ENCODE measurements around the gene TMEM108. TPM values are rescaled to one million over a fixed set of nuclear protein-coding genes. Genes with fewer than 3 reads are reported as not detected.

Gene TMEM108
- total RNA-seq, 1 donor from 2014 or later, result 1.5 TPM

DNA sequence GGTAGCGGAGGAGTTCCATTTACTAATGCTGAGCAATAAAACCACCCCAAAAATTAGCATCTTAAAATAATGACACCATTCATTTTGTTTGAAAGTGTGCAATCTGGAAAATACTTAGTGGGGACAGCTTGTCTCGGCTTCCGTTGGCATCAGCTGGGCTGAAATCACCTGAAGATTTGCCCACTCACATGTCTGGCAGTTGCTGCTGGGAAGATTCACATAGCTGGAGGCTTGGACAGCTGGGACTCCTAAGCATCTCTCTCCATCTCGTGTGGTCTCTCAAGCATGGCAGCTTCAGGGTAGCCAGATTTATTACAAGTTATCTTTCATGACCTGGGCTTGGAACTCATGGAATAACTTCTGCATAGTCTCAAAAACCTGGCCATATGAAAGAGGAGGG lies 323.2 kb downstream of the TMEM108 start:
- intact Hi-C loops (cut with DNase I), result no loop called here
- no peak for ATAC-seq (ENCODE audit: poor library complexity)
- no peak for DNase-seq

DNA sequence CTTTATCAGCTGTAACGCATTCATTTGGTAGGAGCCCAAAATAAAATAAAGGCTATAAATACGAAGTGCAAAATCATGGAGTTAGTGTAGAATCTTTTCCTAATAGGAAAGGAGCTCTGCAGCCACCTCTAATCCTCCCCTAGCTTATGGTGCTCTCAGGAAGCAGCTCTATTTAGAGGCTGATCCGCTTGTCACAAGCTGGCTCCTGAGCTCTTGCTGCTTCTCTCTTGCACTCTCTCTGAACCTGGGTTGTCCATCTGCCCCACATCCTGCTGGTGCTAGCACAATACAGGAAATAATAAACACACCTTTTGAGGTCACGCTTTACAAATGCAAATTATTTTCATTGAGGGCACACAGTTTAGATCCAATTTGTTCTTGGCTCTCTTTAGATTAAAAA lies 324.3 kb downstream of the TMEM108 start:
- ATAC-seq (ENCODE audit: poor library complexity) (no peak), DNase-seq (no peak)
- intact Hi-C loops (cut with DNase I), result no loop called here

DNA sequence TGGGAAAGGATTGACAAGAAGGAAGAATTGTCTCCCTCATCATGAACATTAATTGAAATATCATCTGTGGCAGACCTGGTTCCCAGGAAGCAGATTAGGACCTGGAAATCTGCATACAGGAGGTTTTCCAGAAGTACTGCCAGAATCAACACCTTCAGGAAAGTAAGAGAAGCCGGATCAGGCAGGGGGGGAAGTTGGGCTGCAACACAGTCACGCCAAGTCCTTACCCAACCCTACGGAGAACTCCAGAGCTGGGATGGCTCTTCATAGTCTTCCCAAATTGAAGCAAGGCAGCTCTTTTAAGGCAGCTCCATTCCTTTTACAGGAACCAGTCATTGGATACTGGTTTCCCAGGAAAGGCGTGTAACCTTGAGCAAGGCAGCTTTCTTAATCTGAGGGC lies 326.5 kb downstream of the TMEM108 start:
- ATAC-seq (ENCODE audit: poor library complexity) (no peak), DNase-seq (no peak)
- intact Hi-C loops (cut with DNase I), result no loop called here

DNA sequence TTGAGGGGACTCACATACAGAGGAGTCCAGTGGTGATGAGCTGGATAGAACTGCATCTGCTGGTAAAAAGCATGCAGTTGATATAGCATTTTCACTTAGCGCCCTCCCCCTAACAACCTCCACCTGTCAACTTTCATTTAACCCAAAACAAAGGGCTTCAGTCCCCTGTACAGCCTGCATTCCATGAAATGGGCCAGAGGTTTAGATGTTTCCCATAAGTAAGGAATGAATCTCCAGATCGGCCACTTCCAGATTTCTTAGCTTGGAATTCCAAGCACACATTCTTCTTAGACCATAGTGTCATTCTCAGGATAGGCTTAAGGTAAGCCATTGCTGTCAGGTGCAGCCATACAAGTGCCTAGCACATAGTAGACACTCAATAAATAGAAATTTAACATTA lies 328.7 kb downstream of the TMEM108 start:
- intact Hi-C loops (cut with DNase I), result no loop called here
- ATAC-seq (ENCODE audit: poor library complexity) (no peak), DNase-seq (no peak)

DNA sequence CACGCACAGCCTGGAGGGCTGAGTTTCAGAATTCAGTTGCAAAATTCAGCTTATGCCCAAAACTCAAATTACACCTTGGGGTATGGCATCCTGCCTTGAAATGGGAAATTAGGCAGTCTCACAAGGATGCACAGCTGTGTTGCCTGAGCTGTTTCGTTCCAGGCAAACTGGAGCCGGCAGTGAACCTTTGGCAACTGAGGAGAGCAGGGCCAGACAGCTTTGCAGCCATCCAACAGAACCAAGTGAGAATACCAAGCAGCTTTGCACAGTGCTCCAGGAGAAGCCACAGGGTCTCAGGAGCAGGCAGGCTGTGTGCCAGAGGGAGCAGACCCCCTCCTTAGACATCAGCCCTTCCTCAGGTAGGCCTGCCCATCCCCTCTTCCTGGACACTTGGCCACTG lies 329.2 kb downstream of the TMEM108 start:
- no peak for DNase-seq
- intact Hi-C loops (cut with DNase I), result no loop called here
- no peak for ATAC-seq (ENCODE audit: poor library complexity)

DNA sequence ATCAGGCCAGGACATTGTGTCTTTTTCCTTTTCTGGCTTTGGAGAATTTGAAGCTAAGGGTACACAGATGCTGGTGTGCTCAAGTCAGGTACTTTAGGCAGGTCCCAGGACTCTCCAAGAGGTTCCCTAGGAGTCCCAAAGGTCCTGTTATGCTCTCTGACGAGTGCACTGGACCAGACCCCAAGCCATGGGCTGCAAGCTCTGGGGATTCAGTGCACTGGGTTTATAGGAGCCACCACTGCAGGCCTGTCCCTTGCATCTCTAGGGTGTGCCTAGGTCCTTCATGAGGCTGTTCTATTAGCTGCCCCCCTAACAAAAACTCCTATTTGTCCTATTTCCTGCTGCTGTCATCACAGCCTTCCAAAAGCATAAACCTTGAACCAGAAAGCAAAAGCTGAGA lies 329.8 kb downstream of the TMEM108 start:
- intact Hi-C loops (cut with DNase I), result no loop called here
- no peak for ATAC-seq (ENCODE audit: poor library complexity)

DNA sequence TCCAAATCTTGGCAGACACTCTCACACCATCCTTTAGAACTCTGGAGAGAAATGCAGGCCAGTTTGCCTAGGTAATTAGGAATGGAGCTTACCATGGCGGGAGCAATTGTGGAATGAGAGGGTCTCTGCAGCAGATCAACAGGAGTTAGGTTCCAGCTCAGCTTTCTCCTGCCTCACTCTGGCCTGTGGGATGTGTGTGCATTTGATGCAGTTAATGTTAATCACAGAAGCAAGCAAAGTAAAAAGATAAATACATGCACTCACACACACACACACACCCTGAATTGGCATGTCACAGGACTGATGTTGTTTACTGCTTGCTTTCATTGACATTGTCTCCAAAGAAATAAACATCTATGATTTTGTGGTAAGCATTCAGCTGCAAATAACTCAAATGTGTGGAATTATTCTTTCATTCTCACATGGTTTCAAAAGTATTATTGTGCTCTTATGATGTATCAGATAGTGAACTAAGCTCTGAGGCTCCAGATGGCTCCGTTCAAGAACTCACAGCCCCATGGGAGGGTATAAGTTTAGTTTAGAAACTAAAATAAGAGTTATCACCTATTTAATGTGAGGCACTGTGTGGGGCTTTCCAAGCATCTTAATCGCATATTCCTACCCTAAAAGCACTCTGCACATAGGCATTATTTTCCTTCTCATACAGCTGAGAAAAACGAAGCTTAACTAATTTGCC lies 330.3 kb downstream of the TMEM108 start:
- intact Hi-C loops (cut with DNase I), result no loop called here

More for the DNA sequence above, 329.8 kb downstream of the TMEM108 start:
- no peak for DNase-seq

DNA sequence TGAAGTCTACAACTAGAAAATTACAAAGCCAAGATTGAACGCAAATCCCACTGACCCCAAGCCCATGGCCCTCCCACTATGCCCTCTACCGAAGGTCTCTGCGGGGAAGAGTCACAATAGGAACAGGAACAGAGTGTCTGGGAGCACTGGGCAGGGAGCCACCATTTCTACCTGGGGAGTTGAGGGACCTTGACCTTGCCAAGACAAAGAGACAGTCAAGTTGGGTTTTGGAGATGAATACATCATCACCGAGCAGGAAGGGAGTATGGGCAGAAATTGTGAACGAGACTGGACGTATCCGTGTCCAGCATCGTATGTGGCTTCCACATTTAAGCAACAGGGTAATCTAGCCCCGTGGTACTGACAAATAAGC lies 330.9 kb downstream of the TMEM108 start:
- intact Hi-C loops (cut with DNase I), result no loop called here
- ATAC-seq (ENCODE audit: poor library complexity) (no peak), DNase-seq (no peak)

More for the DNA sequence above, 330.3 kb downstream of the TMEM108 start:
- DNase-seq, result no peak
- no peak for ATAC-seq (ENCODE audit: poor library complexity)

DNA sequence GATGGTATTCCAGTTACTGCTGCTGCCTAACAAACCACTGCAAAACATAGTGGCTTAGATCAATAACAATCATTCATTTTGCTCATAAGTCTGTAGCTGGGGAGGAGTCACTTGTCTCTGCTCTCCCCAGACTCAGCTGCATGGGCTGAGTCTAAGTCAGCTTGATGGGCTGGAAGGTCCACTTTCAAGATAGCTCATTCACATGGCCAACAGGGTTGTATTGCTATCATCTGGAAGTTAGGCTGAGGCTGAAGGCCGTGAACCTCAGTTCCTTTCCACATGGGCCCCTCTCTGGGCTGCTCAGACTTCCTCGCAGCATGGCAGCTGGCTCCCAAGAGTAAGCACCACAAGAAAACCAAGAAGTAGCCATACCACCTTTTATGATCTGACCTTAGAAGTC lies 333.0 kb downstream of the TMEM108 start:
- intact Hi-C loops (cut with DNase I), result no loop called here
- no peak for ATAC-seq (ENCODE audit: poor library complexity)
- DNase-seq, result no peak

DNA sequence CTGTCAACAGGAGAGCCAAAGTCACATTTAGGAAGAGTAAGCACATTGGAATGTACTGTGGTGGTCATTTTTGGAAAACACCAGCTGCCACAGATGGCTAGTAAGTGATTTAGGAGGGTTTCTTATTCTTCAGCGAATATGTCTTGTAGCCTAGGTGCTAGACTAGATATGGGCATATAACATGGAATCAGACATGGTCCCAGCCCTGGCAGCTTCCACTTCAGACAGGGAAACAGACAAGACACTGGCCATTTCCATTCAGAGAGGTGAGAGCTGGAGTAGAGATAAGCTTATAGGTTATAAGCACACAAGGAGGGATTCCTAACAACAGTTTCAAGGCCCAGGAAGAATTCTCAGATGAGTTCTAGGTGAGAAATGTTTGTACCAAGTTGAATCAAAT lies 333.5 kb downstream of the TMEM108 start:
- no peak for ATAC-seq (ENCODE audit: poor library complexity)
- intact Hi-C loops (cut with DNase I), result no loop called here

DNA sequence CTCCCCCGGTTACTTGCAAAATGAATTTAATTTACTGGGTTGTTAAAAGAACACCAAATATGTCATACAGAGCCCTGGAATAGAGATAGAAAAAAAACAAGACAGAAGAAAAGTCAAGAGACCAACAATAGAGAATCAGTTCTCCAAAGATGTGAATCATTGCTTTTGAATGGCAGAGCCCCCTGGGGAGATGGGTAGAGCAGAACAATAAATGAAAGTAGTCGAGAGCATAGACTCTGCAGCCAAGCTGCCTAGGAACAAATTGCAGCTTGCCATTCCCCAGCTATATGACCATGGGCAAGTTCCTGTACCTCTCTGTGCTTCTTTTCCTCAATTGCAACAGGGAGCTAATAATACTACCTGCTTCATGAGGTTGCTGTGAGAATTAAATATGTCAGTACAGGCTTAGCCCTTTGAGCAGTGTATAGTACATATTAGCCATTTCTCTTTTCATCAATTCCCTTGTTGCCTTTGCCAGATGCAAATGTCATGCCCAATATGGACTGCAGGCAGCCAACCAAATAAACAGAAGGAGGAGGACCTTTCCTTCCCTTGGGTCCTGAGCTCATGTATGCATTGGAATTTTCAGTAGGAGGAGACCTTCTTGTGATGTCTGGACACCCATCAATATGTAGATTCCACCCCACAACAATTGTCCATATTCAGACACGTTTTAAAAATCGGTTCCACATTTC lies 336.7 kb downstream of the TMEM108 start:
- DNase-seq (no peak), ATAC-seq (ENCODE audit: poor library complexity) (no peak)
- intact Hi-C loops (cut with DNase I), result no loop called here

More for the DNA sequence above, 333.5 kb downstream of the TMEM108 start:
- no peak for DNase-seq

DNA sequence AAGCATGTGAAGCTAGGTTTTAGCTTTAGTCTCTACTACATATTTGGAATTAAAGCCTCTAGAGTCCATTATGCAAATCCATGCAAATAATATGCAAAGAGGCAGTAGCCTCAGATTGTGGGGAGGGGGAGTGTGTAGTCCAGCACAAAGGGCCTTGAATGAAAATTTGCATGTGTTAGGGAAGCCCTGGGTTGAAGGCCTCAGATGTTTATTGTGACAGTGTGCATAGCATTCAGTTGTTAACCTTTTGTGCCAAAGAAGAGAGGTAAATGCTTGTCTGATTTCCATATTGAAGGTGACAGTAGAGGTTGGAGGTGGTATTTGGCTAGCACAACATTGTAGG lies 337.2 kb downstream of the TMEM108 start:
- intact Hi-C loops (cut with DNase I), result no loop called here
- DNase-seq, result no peak
- ATAC-seq (ENCODE audit: poor library complexity), result no peak

DNA sequence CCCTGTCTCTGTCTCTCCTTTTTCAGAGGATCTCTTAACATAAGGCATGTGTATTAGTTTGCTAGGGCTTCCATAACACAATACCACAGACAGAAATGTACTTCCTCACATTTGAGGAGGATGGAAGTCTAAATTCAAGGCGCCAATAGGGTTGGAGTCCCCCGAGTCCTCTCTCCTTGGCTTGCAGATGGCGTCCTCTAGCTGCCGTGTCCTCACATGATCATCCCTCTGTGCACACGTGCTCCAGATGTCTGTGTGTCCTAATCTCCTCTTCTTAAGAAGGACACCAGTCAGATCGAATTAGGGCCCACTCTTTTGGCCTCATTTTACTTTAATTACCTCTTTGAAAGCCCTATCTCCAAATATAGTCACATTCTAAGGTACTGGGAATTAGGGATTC lies 338.6 kb downstream of the TMEM108 start:
- intact Hi-C loops (cut with DNase I), result loop anchor here (2.0 kb wide), 1 partner anchor 336 kb away; no protein-coding TSS in a partner anchor
- DNase-seq (no peak), ATAC-seq (ENCODE audit: poor library complexity) (peak; percentile 44)

DNA sequence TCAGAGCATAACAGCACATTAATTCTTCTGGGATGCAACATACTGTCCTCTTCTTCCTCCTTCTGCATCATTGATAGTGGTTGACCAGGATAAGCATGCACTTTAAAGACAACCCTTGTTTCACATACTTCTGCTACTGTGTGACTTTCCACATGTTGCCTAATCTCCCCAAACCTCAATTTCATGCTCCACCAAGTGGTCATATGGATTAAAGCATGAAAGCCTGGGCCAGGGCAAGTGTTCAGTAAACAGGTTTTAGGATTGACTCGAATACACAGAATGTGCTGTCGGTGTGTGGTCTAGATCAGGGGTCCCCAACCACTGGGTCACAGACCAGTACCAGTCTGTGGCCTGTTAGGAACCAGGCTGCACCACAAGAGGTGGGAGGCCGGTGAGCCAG lies 339.2 kb downstream of the TMEM108 start:
- intact Hi-C loops (cut with DNase I), result loop anchor here (2.0 kb wide), 1 partner anchor 337 kb away; no protein-coding TSS in a partner anchor
- no peak for DNase-seq
- peak; percentile 66 for ATAC-seq (ENCODE audit: poor library complexity)

DNA sequence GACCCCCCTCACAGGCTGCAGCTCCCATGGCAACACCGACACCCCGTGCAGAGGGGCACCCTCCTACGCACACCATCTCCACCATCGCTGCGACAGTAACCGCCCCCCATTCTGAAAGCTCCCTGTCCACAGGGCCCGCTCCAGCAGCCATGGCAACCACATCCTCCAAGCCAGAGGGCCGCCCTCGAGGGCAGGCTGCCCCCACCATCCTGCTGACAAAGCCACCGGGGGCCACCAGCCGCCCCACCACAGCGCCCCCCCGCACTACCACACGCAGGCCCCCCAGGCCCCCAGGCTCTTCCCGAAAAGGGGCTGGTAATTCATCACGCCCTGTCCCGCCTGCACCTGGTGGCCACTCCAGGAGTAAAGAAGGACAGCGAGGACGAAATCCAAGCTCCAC lies 341.7 kb downstream of the TMEM108 start:
- ATAC-seq (ENCODE audit: poor library complexity) (no peak), DNase-seq (no peak)
- intact Hi-C loops (cut with DNase I), result loop anchor here (5.0 kb wide), 1 partner anchor 653 kb away; no protein-coding TSS in a partner anchor

DNA sequence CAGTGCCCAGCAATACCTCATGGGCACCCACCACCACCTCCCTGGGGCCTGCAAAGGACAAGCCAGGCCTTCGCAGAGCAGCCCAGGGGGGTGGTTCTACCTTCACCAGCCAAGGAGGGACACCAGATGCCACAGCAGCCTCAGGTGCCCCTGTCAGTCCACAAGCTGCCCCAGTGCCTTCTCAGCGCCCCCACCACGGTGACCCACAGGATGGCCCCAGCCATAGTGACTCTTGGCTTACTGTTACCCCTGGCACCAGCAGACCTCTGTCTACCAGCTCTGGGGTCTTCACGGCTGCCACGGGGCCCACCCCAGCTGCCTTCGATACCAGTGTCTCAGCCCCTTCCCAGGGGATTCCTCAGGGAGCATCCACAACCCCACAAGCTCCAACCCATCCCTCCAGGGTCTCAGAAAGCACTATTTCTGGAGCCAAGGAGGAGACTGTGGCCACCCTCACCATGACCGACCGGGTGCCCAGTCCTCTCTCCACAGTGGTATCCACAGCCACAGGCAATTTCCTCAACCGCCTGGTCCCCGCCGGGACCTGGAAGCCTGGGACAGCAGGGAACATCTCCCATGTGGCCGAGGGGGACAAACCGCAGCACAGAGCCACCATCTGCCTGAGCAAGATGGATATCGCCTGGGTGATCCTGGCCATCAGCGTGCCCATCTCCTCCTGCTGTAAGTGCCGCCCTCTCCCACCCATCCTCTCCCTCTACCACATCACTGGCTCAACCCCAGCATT lies 342.5 kb downstream of the TMEM108 start:
- ATAC-seq (ENCODE audit: poor library complexity), result no peak
- DNase-seq, result no peak
- intact Hi-C loops (cut with DNase I), result loop anchor here (5.0 kb wide), 1 partner anchor 653 kb away; no protein-coding TSS in a partner anchor

DNA sequence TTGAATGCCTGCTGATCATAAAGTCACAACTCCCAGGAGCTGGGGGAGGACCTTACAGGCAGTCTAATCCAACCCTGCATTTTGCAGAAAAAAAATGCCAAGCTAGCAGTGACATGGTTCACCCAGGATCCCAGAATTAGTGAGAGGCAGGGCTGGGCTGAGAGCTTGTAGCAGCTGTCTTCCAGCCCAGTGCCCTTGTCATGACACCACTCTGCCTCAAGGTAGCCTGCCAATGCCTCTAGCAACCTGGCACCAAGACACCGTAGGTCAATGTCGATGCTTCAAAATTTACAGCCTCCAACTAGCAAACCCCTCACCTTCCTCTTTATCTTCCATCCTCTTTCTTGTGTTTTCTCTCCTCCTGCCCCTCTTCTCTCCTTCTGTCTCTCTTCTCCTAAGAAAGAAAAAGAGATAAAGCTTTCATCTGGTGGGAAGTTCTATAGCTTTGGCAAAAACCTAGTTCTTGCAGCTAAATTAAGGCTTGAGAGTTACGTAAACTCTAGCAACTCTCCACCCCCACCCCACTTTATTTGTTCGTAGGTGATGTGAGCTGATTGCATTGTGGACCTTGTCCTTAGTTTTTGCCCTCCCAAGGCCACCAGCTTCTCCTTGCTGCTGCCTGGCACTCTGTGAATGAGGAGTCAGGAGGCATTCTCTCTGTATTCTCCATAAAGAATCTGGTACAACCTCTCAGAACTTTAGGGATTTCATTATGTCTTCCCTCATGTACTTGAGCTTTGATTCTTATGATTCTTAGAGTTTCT lies 343.3 kb downstream of the TMEM108 start:
- intact Hi-C loops (cut with DNase I), result loop anchor here (5.0 kb wide), 1 partner anchor 654 kb away; no protein-coding TSS in a partner anchor
- ATAC-seq (ENCODE audit: poor library complexity) (no peak), DNase-seq (no peak)

DNA sequence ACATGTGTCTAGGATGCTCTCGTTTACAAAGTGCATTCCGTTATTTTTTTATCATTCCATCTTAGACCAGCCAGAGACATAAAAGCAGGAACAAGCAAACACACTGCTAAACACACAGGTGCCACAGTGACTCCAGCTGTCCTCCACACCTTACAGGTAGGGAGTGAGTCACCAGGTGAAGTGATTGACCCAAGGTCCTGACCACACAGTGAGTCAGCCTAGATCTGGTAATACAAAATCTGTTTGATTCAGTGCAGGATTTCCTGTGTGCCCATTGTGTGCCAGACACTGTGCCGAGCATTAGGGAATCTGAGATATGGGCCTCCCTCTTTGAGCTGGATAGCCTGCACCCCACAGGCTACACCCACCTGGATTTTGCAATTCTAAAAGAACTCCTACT lies 345.0 kb downstream of the TMEM108 start:
- intact Hi-C loops (cut with DNase I), result loop anchor here (5.0 kb wide), 1 partner anchor 656 kb away; no protein-coding TSS in a partner anchor
- no peak for ATAC-seq (ENCODE audit: poor library complexity)
- no peak for DNase-seq

DNA sequence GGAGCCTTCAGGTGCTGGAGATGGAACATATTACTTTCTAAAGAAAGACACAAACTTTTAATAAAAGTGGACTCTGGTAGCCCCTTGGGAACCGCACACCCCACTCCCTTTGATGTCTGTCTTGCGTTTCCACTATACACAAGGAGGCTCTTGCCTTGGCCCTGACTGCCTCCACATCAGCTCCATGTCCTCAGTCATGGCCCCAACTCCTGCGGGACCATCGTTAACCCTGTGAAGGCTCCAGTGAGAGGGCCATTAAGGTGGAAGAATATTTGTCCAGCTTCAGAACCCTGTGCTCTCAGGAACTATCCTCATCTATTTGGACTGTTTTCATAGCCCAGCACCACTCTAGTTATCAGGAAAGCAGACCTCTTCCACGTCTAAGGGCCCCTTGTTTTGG lies 345.6 kb downstream of the TMEM108 start:
- intact Hi-C loops (cut with DNase I), result loop anchor here (5.0 kb wide), 1 partner anchor 656 kb away; no protein-coding TSS in a partner anchor
- no peak for ATAC-seq (ENCODE audit: poor library complexity)
- DNase-seq, result no peak
